OCI-LY7 (cell line): ENCODE data around the gene ZFYVE28. TPM values are rescaled to one million over a fixed set of nuclear protein-coding genes. Genes with fewer than 3 reads are reported as not detected.

Experiments
- BruUV-seq: library from RNA; stranded (reverse); fragments of 400-500 nt; replicated peaks from 2 replicates; lab custom pipeline; 2021; lab: Mats Ljungman, UMichigan
- CTCF ChIA-PET: fragments of 300-600 bp; sonication (Branson Sonifier 250); formaldehyde crosslinking; loops from one replicate; lab custom pipeline; 2022; ENCODE audit warnings: antibody characterized with exemption; ENCODE audit not compliant: unreplicated experiment; lab: Charles Lee
- POLR2A ChIA-PET: fragments of 300-600 bp; sonication (Branson Sonifier 250); formaldehyde crosslinking; loops from one replicate; lab custom pipeline; 2022; ENCODE audit warnings: antibody characterized with exemption; lab: Charles Lee
- DNase-seq: peaks from one replicate; pipeline ENCODE4 v3.0.0-alpha.2; 2015; ENCODE audit warnings: low spot score
- H2AFZ ChIP-seq: fragments of 200-600 bp; sonication (generic), shearing (Covaris generic); 2 replicates; pipeline ENCODE4 v1.6.1; 2014; ENCODE audit warnings: mild to moderate bottlenecking, antibody characterized with exemption, low read length, moderate library complexity
- H3K27ac ChIP-seq: fragments of 200-600 bp; sonication (generic); 2 replicates; pipeline ENCODE4 v1.5.1; 2014; ENCODE audit warnings: mixed run types, low read depth, mild to moderate bottlenecking, moderate library complexity, low read length, inconsistent platforms; ENCODE audit not compliant: poor library complexity, severe bottlenecking
- H3K36me3 ChIP-seq: fragments of 200-600 bp; sonication (generic); 2 replicates; pipeline ENCODE4 v1.6.1; 2014; ENCODE audit warnings: mild to moderate bottlenecking, antibody characterized with exemption, low read length, moderate library complexity, mixed read lengths; ENCODE audit not compliant: insufficient read depth
- H3K4me1 ChIP-seq: fragments of 200-600 bp; sonication (generic); 2 replicates; pipeline ENCODE4 v1.5.1; 2014; ENCODE audit warnings: mild to moderate bottlenecking, low read length; ENCODE audit not compliant: insufficient read depth, poor library complexity, severe bottlenecking
- H3K4me2 ChIP-seq: fragments of 200-600 bp; sonication (generic); 2 replicates; pipeline ENCODE4 v1.6.1; 2014; ENCODE audit warnings: mild to moderate bottlenecking, low read length
- H3K4me3 ChIP-seq: fragments of 200-600 bp; sonication (generic); 2 replicates; pipeline ENCODE4 v1.5.1; 2014; ENCODE audit warnings: mild to moderate bottlenecking, low read depth, low read length; ENCODE audit not compliant: poor library complexity, severe bottlenecking
- H3K79me2 ChIP-seq: fragments of 200-600 bp; sonication (generic); 2 replicates; pipeline ENCODE4 v1.6.1; 2016; ENCODE audit warnings: low read depth, mild to moderate bottlenecking, low read length, moderate library complexity, mixed read lengths; ENCODE audit not compliant: insufficient read depth
- H3K9me2 ChIP-seq: fragments of 200-600 bp; sonication (generic); 2 replicates; pipeline ENCODE4 v1.6.1; 2016; ENCODE audit warnings: mild to moderate bottlenecking, low read length, mixed read lengths; ENCODE audit not compliant: insufficient read depth
- H3K9me3 ChIP-seq: fragments of 200-600 bp; sonication (generic); 2 replicates; pipeline ENCODE4 v1.6.1; 2014; ENCODE audit warnings: mild to moderate bottlenecking, mixed run types, low read length, mixed read lengths
- H4K20me1 ChIP-seq: fragments of 200-600 bp; sonication (generic); 2 replicates; pipeline ENCODE4 v1.6.1; 2014; ENCODE audit warnings: mild to moderate bottlenecking, antibody characterized with exemption, low read length, moderate library complexity, mixed read lengths; ENCODE audit not compliant: insufficient read depth
- EZH2phosphoT487 ChIP-seq: fragments of 200-600 bp; sonication (generic); IDR thresholded peaks from 2 replicates; pipeline ENCODE4 v1.6.1; 2018; ENCODE audit warnings: low read depth, borderline replicate concordance, mild to moderate bottlenecking, mixed run types, antibody characterized with exemption, low read length, moderate library complexity, mixed read lengths
- intact Hi-C: fragments of 100-400 bp; cut with micrococcal nuclease; formaldehyde crosslinking; loops from one replicate; pipeline ENCODE4 v1.10.0; 2022; ENCODE audit not compliant: unreplicated experiment
- total RNA-seq, 2 experiments: library from RNA; depleted of rRNA in 1 of 2; stranded (reverse); fragments of >200 nt in 1 of 2; shearing (Covaris generic) in 1 of 2; gene quantifications; 2 replicates each; pipeline ENCODE4 v1.2.3, GENCODE V29; 2014 to 2022
- TF ChIP-seq, protein P1 (sequence below): fragments of 200-600 bp; sonication (generic); conservative IDR thresholded peaks from 2 replicates; pipeline ENCODE4 v1.5.1; 2014; ENCODE audit warnings: mild to moderate bottlenecking, antibody characterized with exemption, low read length, moderate library complexity, mixed read lengths

ZFYVE28 gene
- total RNA-seq, 2 experiments from 2014 or later = 0.32 TPM; not detected in 1

DNA sequence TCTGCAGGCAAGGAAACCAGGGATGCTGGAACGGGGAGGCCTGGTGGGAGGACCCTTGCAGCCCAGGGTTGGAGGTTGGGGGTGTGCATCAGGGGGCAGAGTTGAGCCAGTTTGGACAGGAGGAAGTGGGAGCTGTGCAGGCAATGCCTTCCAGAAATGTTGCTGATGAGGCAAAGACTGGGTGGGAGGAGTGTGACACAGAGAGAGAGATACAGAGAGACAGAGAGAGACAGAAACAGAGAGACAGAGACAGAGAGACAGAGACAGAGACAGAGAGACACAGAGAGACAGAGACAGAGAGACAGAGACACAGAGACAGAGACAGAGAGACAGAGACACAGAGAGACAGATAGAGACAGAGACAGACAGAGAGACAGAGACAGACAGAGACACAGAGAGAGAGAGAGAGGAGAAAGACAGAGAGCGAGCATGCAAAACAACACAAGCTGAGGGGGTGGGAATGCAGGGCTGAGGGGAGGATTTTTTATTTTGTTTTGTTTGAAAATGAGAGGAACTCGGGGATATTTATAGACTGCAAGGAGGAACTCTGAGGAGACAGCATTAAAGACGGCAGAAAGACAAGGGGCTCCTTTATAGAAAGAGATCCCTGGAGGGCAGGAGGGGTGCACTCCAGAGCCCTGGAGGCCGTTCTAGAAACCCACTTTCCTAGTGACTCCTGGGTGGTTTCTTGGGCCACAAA lies 174.6 kb downstream of the ZFYVE28 start:
- H3K27ac ChIP-seq = no peak overlapping the region

DNA sequence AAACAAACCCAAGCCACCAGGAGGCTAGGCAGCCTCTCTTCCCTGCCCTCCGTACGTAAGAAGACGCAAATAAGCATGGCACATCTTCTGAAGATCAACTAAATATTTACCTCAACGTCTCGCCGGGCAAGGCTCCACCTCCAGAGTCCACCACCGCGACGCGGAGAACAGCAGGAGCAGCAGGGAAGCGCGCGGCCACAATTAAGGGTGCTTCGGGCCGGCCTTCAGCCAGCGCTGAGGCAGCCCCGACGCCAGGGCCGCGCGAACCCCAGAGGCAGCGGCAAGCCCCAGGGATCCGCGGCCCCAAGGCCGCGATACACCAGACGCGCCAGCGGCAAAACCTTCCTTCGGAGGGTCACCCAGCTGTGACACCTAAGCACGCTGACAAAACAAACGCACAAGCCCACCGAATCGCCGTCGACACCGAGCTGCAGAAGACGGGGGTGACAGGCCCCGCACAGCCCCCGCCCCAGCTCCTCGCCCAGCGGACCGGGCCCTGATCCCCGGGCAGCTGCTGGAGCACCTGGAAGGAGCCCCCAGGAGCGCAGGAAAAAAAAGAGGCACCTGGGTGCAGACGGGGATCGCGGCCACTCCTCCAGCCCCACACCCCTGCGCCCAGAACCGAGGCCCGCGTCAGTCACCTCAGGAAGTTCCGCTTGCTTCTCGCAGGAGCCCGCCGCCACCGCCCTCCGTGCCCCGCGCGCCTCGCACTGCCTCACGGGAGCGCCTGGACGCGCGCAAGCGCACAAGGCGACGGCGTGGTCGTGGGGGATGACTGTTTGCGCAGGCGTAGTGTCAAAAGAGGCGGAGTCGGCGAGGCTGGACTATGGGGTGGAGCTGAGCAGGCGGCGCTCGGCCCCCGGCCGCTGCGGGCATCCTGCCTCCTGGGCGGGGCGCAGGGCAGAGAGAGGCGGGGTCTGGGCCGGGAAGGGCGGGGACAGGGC lies 176.8 kb downstream of the ZFYVE28 start, which contains the start of the genes HAUS3 and POLN:
Gene HAUS3, minus strand, starts transcription at position 712 of the 944 bp plus-strand sequence. CDS start 1,175 bp downstream, outside the sequence.
Gene POLN, minus strand, starts transcription at position 712 of the 944 bp plus-strand sequence. CDS start 12,890 bp downstream, outside the sequence.
- Histone ChIP-seq H3K4me3 (peak within 1 kb of the TSS; percentile 86), H4K20me1 (peaks cover 30% of the 10 kb centered on the region), H3K27ac (peak within 1 kb of the TSS; percentile 71), H3K4me2 (peak within 1 kb of the TSS; percentile 85), H3K9me2 (no peaks in the 10 kb centered on the region), H2AFZ (peak within 1 kb of the TSS; percentile 85; the same call in 1 of the 2 replicates), H3K9me3 (no peaks in the 10 kb centered on the region), H3K79me2 (peaks cover 48% of the 10 kb centered on the region), H3K36me3 (peaks cover 33% of the 10 kb centered on the region), H3K4me1 (peaks cover 56% of the 10 kb centered on the region)
- ChIA-PET POLR2A (interaction anchor here (0.5 to 1.0 kb wide), 5 partner anchors 21 to 712 kb away, joined by 3 to 7 read pairs (median 5); partner anchors contain the start of gene MXD4), CTCF (interaction anchor here (0.6 to 0.7 kb wide), 3 partner anchors 63 to 296 kb away, joined by 3 to 4 read pairs (median 4); no protein-coding TSS in a partner anchor)
- no TSS peak for BruUV-seq
- no peak for TF ChIP-seq EZH2phosphoT487
- TF ChIP-seq, protein P1, sequence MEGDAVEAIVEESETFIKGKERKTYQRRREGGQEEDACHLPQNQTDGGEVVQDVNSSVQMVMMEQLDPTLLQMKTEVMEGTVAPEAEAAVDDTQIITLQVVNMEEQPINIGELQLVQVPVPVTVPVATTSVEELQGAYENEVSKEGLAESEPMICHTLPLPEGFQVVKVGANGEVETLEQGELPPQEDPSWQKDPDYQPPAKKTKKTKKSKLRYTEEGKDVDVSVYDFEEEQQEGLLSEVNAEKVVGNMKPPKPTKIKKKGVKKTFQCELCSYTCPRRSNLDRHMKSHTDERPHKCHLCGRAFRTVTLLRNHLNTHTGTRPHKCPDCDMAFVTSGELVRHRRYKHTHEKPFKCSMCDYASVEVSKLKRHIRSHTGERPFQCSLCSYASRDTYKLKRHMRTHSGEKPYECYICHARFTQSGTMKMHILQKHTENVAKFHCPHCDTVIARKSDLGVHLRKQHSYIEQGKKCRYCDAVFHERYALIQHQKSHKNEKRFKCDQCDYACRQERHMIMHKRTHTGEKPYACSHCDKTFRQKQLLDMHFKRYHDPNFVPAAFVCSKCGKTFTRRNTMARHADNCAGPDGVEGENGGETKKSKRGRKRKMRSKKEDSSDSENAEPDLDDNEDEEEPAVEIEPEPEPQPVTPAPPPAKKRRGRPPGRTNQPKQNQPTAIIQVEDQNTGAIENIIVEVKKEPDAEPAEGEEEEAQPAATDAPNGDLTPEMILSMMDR = 0 out of 2 replicates have a peak, but pooled peaks have one; percentile 10
- DNase-seq = peak; percentile 98
- intact Hi-C loops = loop anchor here (1.0 to 5.0 kb wide), 6 partner anchors 21 to 519 kb away; partner anchors contain the start of genes FAM193A, MXD4, NELFA and RNF4

More for the DNA sequence above, 174.6 kb downstream of the ZFYVE28 start:
- H3K36me3 ChIP-seq = peaks cover 16% of the 10 kb centered on the region
- intact Hi-C loops = loop anchor here (2.0 to 5.0 kb wide), 4 partner anchors 48 to 522 kb away; partner anchors contain the start of genes NELFA, RNF4, TACC3 and TMEM129
- peaks cover 27% of the 10 kb centered on the region for H3K79me2 ChIP-seq
- POLR2A ChIA-PET = interaction anchor here (1.0 kb wide), 1 partner anchor 38 kb away, joined by 4 read pairs; no protein-coding TSS in a partner anchor
- H3K9me2 ChIP-seq = no peaks in the 10 kb centered on the region
- DNase-seq = peak; percentile 61
- no TSS peak for BruUV-seq
- peak overlapping the region; percentile 46 for H3K4me2 ChIP-seq
- CTCF ChIA-PET = no interaction called here
- H3K4me1 ChIP-seq = peaks cover 37% of the 10 kb centered on the region
- H3K4me3 ChIP-seq = no peak overlapping the region
- no peak for TF ChIP-seq EZH2phosphoT487
- TF ChIP-seq, protein P1 = peak; percentile 78
- H2AFZ ChIP-seq = peak overlapping the region; percentile 74; the same call in 1 of the 2 replicates
- no peaks in the 10 kb centered on the region for H3K9me3 ChIP-seq
- H4K20me1 ChIP-seq = peaks cover 22% of the 10 kb centered on the region
